K562 (cell line): ENCODE data around the gene SERGEF. TPM values are rescaled to one million over a fixed set of nuclear protein-coding genes. Genes with fewer than 3 reads are reported as not detected.

Experiments
- ATAC-seq: fragments of 200-7000 bp; cut with Tn5 transposase; 3 replicates; pipeline ENCODE4 v1.9.1; 2020; ENCODE audit warnings: moderate library complexity
- BruUV-seq: library from RNA; stranded (reverse); fragments of 400-500 nt; replicated peaks from 2 replicates; lab custom pipeline; 2021; lab: Mats Ljungman, UMichigan
- CTCF ChIA-PET: fragments of 300-600 bp; formaldehyde crosslinking; extraction: SDS; loops from one replicate; lab custom pipeline; 2021; ENCODE audit warnings: low intra/inter-chr PET ratio; lab: Yijun Ruan, JAX
- POLR2A ChIA-PET: fragments of 300-600, 350-650 bp; sonication (Branson Sonifier 250); formaldehyde crosslinking; extraction: SDS; loops from one replicate; lab custom pipeline; 2021; ENCODE audit warnings: antibody characterized with exemption, inconsistent platforms; lab: Yijun Ruan, JAX
- DNase-seq, 4 experiments: peaks; one replicate each; pipeline versions ENCODE4 v3.0.0 to v3.0.0-alpha.2; 2011 to 2018; ENCODE audit warnings: low spot score in 3 of 4, mixed read lengths in 3 of 4; ENCODE audit errors: extremely low read depth in 1 of 4
- FAIRE-seq: peaks from 2 replicates; lab custom pipeline; 2011; peaks lifted over from hg19 to GRCh38; lab: Jason Lieb, UNC
- H2AFZ ChIP-seq: 2 replicates; pipeline ENCODE4 v1.6.0; 2011; ENCODE audit warnings: low read depth, low read length, control low read depth, inconsistent platforms
- H3K27ac ChIP-seq: fragments of 200-600 bp; 3 replicates; pipeline ENCODE4 v1.8.0; 2011; ENCODE audit warnings: low read depth, mild to moderate bottlenecking, control low read depth, inconsistent platforms, low read length, moderate library complexity, mixed read lengths; ENCODE audit errors: extremely low read depth
- H3K27me3 ChIP-seq, 2 experiments: fragments of 300-600 bp in 1 of 2; 2 replicates in 1 of 2; 3 replicates in 1 of 2; pipeline versions ENCODE4 v1.6.0 to v1.8.0; 2011; ENCODE audit warnings: inconsistent platforms in 2 of 2, low read length in 2 of 2, mild to moderate bottlenecking in 1 of 2, mixed read lengths in 1 of 2, moderate library complexity in 1 of 2; ENCODE audit not compliant: control insufficient read depth in 2 of 2, insufficient read depth in 2 of 2
- H3K36me3 ChIP-seq: fragments of 300-600 bp; 3 replicates; pipeline ENCODE4 v1.8.0; 2011; ENCODE audit warnings: mild to moderate bottlenecking, low read length, inconsistent platforms; ENCODE audit not compliant: control insufficient read depth, insufficient read depth
- H3K4me1 ChIP-seq, 2 experiments: fragments of 200-600 bp in 1 of 2; replicated peaks in 1 of 2; 2 replicates in 1 of 2; 3 replicates in 1 of 2; pipeline versions ENCODE4 v1.5.1 to v1.8.0; 2011; ENCODE audit warnings: inconsistent platforms in 2 of 2, low read length in 2 of 2, mild to moderate bottlenecking in 1 of 2, mixed read lengths in 1 of 2, moderate library complexity in 1 of 2; ENCODE audit not compliant: control insufficient read depth in 2 of 2, insufficient read depth in 2 of 2
- H3K4me2 ChIP-seq: 2 replicates; pipeline ENCODE4 v1.6.1; 2011; ENCODE audit warnings: low read length, control low read depth, inconsistent platforms, mixed read lengths; ENCODE audit not compliant: insufficient read depth
- H3K4me3 ChIP-seq: fragments of 200-600 bp; sonication (generic), shearing (Covaris generic); 2 replicates; pipeline ENCODE4 v1.5.1; 2016; ENCODE audit warnings: control low read depth, inconsistent platforms
- H3K79me2 ChIP-seq: fragments of 200-600 bp; 3 replicates; pipeline ENCODE4 v1.8.0; 2011; ENCODE audit warnings: low read length, inconsistent platforms; ENCODE audit not compliant: control insufficient read depth, insufficient read depth
- H3K9ac ChIP-seq, 2 experiments: 2 replicates each; pipeline versions ENCODE4 v1.6.0 to v1.6.1; 2011; ENCODE audit warnings: low read depth in 2 of 2, low read length in 2 of 2, control low read depth in 1 of 2, inconsistent platforms in 1 of 2, mild to moderate bottlenecking in 1 of 2, mixed read lengths in 1 of 2; ENCODE audit not compliant: insufficient read depth in 1 of 2
- H3K9me1 ChIP-seq: one replicate; pipeline ENCODE4 v1.6.0; 2011; ENCODE audit warnings: inconsistent platforms, mild to moderate bottlenecking, low read length, moderate library complexity; ENCODE audit not compliant: control insufficient read depth, insufficient read depth
- H3K9me3 ChIP-seq: replicated peaks from 2 replicates; pipeline ENCODE4 v1.5.1; 2011; ENCODE audit warnings: low read depth, low read length, inconsistent platforms; ENCODE audit not compliant: control insufficient read depth, insufficient read depth
- H4K20me1 ChIP-seq: replicated peaks from 2 replicates; pipeline ENCODE4 v1.6.1; 2011; ENCODE audit warnings: low read length, inconsistent platforms, mixed read lengths; ENCODE audit not compliant: control insufficient read depth, insufficient read depth
- NR2C2 ChIP-seq, 2 experiments: fragments of 200-800 bp in 1 of 2; sonication (Bioruptor generic) in 1 of 2; sonication (generic) in 1 of 2; formaldehyde crosslinking in 1 of 2; IDR thresholded peaks; 2 replicates each; pipeline versions ENCODE4 v1.6.1 to v1.8.0; 2016 to 2022; ENCODE audit warnings: mild to moderate bottlenecking in 1 of 2, missing compliant biosample characterization in 1 of 2, missing genetic modification characterization in 1 of 2, missing genetic modification reagents in 1 of 2
- RAD21 ChIP-seq, 2 experiments: fragments of 250-450 bp in 1 of 2; fragments of 450-650 bp in 1 of 2; sonication (Bioruptor Pico) in 1 of 2; formaldehyde crosslinking in 1 of 2; IDR thresholded peaks in 1 of 2; conservative IDR thresholded peaks in 1 of 2; 2 replicates each; pipeline versions ENCODE4 v1.4.0 to v1.8.0; 2020 to 2022; ENCODE audit warnings: mild to moderate bottlenecking in 2 of 2, moderate library complexity in 1 of 2
- RUNX1 ChIP-seq: sonication (generic); IDR thresholded peaks from 2 replicates; pipeline ENCODE4 v1.6.1; 2016; ENCODE audit warnings: antibody characterized with exemption, low read depth
- SMAD1 ChIP-seq: fragments of 150-350 bp; IDR thresholded peaks from 2 replicates; pipeline ENCODE4 v1.6.1; 2014; ENCODE audit warnings: low read length, low read depth; ENCODE audit not compliant: partially characterized antibody
- SMARCA5 ChIP-seq: fragments of 450-650 bp; IDR thresholded peaks from 2 replicates; pipeline ENCODE4 v1.6.1; 2016
- ZBTB2 ChIP-seq: fragments of 450-650 bp; IDR thresholded peaks from 2 replicates; pipeline ENCODE4 v1.6.1; 2016; ENCODE audit warnings: antibody characterized with exemption
- WGBS: fragments of 100-300 bp; shearing (Covaris generic); methylation state at CpG from one replicate; pipeline ENCODE4 v1.1.6; 2016; ENCODE audit warnings: low coverage, mixed read lengths; ENCODE audit not compliant: insufficient coverage; ENCODE audit errors: missing lambda C conversion rate; 5-methylcytosine and 5-hydroxymethylcytosine counted together
- in situ Hi-C: fragments of 300-500 bp; cut with MboI; formaldehyde crosslinking; loops from 4 replicates; pipeline ENCODE4 v1.15.0; 2018; ENCODE audit warnings: inconsistent platforms, mixed read lengths
- intact Hi-C: fragments of 100-400 bp; cut with micrococcal nuclease; formaldehyde crosslinking; loops from 2 replicates; pipeline ENCODE4 v1.14.2; 2022
- polyA plus RNA-seq, 8 experiments: library from polyadenylated mRNA; depleted of rRNA in 4 of 8; stranded (reverse) in 5 of 8; unstranded in 3 of 8; fragments of >200 nt; fragmentation: Nextera tagmentation in 2 of 8; fragmentation: Illumina TruSeq in 1 of 8; extraction: Ambion mirVana in 2 of 8; extraction: Trizol in 1 of 8; gene quantifications; 2 replicates each; pipeline versions ENCODE4 v1.2.1 to v1.2.3, GENCODE V29; 2011 to 2014; ENCODE audit warnings: inconsistent platforms in 1 of 8, missing spikeins in 1 of 8
- total RNA-seq, 7 experiments: library from RNA; depleted of rRNA in 6 of 7; stranded (reverse); fragments of >200 nt in 6 of 7; fragmentation: Illumina TruSeq in 2 of 7; extraction: Trizol in 2 of 7; gene quantifications; 2 replicates each; pipeline versions ENCODE4 v1.2.1 to v1.2.3, GENCODE V29; 2011 to 2021; ENCODE audit warnings: low replicate concordance in 1 of 7

Gene SERGEF
- total and polyA plus RNA-seq, 9 of the 15 experiments (the other 6 are each of a cell fraction or from before 2014, with no cell fraction given): 10.2 to 28.0 (median 19.9) TPM

GRCh38 chr11:17783878-17784277 is 229.0 kb downstream of the SERGEF start:
- H3K36me3 ChIP-seq: no peaks in the 10 kb centered on the region
- no peaks in the 10 kb centered on the region for H3K9me3 ChIP-seq
- WGBS: 0% methylated on average over 4 of the region's 4 CpGs
- H3K4me1 ChIP-seq: peaks cover 3 to 6% of the 10 kb centered on the region in 2 experiments; a peak in 1 of 5 replicates
- ATAC-seq: no peak
- in situ Hi-C loops (no loop called here), intact Hi-C loops (no loop called here)
- no peak overlapping the region for H3K27ac ChIP-seq
- no peak overlapping the region for H2AFZ ChIP-seq
- no peak for FAIRE-seq
- no peak for DNase-seq
- ChIA-PET CTCF (no interaction called here), POLR2A (interaction anchor here (0.8 to 1.8 kb wide), 2 partner anchors 10 to 285 kb away, joined by 3 to 5 read pairs; no protein-coding TSS in a partner anchor)
- H3K4me2 ChIP-seq: no peak overlapping the region
- no peaks in the 10 kb centered on the region for H3K9me1 ChIP-seq
- TF ChIP-seq ZBTB2 (no peak), RAD21 (CRISPR knock-in tag; conservative IDR thresholded peaks at IDR 0.05 in 1 of 2, IDR thresholded peaks at IDR 0.05 in 1 of 2) (no peak), RUNX1 (no peak), SMAD1 (no peak), SMARCA5 (no peak), NR2C2 (CRISPR knock-in tag; IDR thresholded peaks at IDR 0.05) (no peak), NR2C2 (tag; IDR thresholded peaks at IDR 0.05) (no peak)
- H3K79me2 ChIP-seq: no peaks in the 10 kb centered on the region
- no peak overlapping the region for H3K9ac ChIP-seq
- no peak overlapping the region for H3K4me3 ChIP-seq
- peaks cover 22 to 48% of the 10 kb centered on the region in 2 experiments; a peak in 4 of 5 replicates for H3K27me3 ChIP-seq
- no TSS peak for BruUV-seq
- peaks cover 8% of the 10 kb centered on the region; the same call in 1 of the 2 replicates for H4K20me1 ChIP-seq
